ENCODE results near the gene PHKA1. TPM values are rescaled to one million over a fixed set of nuclear protein-coding genes. Genes with fewer than 3 reads are reported as not detected.
A peak's percentile ranks its signal among the peaks of the same experiment; 100 is the strongest.

Gene PHKA1
- total RNA-seq, 1 experiment from 2014 or later = 10.5 TPM

DNA sequence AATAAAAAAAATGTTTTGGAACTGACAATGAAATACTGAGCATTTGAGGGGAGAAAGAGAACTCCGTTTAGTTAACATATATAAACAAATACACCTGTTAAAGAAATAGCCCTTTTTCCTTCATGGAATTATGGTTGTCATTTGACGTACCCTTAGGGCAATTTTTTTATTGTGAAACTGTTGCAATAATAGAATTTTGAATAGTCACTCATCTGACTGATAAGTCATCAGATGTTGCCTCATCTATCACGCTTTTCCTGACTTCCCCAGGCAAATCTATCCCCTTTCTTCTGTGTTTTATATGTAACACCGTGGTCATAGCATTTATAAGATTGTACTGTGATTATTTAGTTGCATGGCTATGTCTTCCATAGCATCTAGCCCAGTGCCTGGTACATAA, 72.5 kb downstream of the PHKA1 start:
- CTCF ChIA-PET = no interaction called here
- no peak for DNase-seq (ENCODE audit: low spot score)
- H3K4me3 ChIP-seq (ENCODE audit: low read depth, low read length, poor library complexity, severe bottlenecking) = no peak overlapping the region
- no TSS peak for BruUV-seq (replicated peaks)
- TF ChIP-seq EZH2 (IDR thresholded peaks at IDR 0.05; ENCODE audit: borderline replicate concordance, low read depth, low read length, poor library complexity, severe bottlenecking) = no peak
- TF ChIP-seq, protein P1, sequence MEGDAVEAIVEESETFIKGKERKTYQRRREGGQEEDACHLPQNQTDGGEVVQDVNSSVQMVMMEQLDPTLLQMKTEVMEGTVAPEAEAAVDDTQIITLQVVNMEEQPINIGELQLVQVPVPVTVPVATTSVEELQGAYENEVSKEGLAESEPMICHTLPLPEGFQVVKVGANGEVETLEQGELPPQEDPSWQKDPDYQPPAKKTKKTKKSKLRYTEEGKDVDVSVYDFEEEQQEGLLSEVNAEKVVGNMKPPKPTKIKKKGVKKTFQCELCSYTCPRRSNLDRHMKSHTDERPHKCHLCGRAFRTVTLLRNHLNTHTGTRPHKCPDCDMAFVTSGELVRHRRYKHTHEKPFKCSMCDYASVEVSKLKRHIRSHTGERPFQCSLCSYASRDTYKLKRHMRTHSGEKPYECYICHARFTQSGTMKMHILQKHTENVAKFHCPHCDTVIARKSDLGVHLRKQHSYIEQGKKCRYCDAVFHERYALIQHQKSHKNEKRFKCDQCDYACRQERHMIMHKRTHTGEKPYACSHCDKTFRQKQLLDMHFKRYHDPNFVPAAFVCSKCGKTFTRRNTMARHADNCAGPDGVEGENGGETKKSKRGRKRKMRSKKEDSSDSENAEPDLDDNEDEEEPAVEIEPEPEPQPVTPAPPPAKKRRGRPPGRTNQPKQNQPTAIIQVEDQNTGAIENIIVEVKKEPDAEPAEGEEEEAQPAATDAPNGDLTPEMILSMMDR (conservative IDR thresholded peaks at IDR 0.05; ENCODE audit: low read depth, low read length) = no peak
- no peaks in the 10 kb centered on the region for H3K27me3 ChIP-seq (replicated peaks; ENCODE audit: insufficient read depth, low read depth, low read length, poor library complexity)
- H3K4me1 ChIP-seq (ENCODE audit: insufficient read depth, low read length, poor library complexity, severe bottlenecking) = no peaks in the 10 kb centered on the region
- no peaks in the 10 kb centered on the region for H3K36me3 ChIP-seq (ENCODE audit: insufficient read depth, low read length, poor library complexity, severe bottlenecking)
- POLR2A ChIA-PET (ENCODE audit: low non-redundant PET) = no interaction called here
- intact Hi-C loops (cut with micrococcal nuclease; ENCODE audit: unreplicated experiment) = no loop called here
- no peaks in the 10 kb centered on the region for H3K9me3 ChIP-seq (ENCODE audit: low read depth, low read length, poor library complexity, severe bottlenecking)
- H3K27ac ChIP-seq (ENCODE audit: low read depth, low read length, poor library complexity, severe bottlenecking) = no peak overlapping the region

DNA sequence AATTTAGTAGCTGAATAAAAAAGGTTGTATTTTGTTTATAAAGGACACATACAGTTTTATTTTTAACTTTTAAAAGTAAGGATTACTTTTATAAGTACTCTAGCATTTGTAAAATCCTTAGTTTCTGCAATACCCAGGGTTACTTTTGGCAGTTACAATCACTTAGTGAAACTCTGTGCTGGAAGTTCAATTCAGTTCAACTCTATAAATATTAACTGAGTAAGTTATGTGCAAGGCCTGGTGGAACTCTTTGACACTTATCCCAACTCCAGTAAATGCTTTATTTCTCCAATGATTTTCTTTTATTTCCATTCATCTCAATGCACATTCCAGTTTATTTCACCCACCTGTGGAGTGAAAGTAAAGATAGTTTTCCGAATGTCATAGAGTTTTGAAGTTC, 78.2 kb downstream of the PHKA1 start:
- TF ChIP-seq, protein P1 (conservative IDR thresholded peaks at IDR 0.05; ENCODE audit: low read depth, low read length) = no peak
- no peak for TF ChIP-seq EZH2 (IDR thresholded peaks at IDR 0.05; ENCODE audit: borderline replicate concordance, low read depth, low read length, poor library complexity, severe bottlenecking)
- H3K9me3 ChIP-seq (ENCODE audit: low read depth, low read length, poor library complexity, severe bottlenecking) = no peaks in the 10 kb centered on the region
- ChIA-PET POLR2A (ENCODE audit: low non-redundant PET) (no interaction called here), CTCF (interaction anchor here (0.6 kb wide), 1 partner anchor 44 kb away, joined by 3 read pairs; no protein-coding TSS in a partner anchor)
- intact Hi-C loops (cut with micrococcal nuclease; ENCODE audit: unreplicated experiment) = no loop called here
- no peaks in the 10 kb centered on the region for H3K27me3 ChIP-seq (replicated peaks; ENCODE audit: insufficient read depth, low read depth, low read length, poor library complexity)
- no peak overlapping the region for H3K27ac ChIP-seq (ENCODE audit: low read depth, low read length, poor library complexity, severe bottlenecking)
- DNase-seq (ENCODE audit: low spot score) = no peak
- H3K4me3 ChIP-seq (ENCODE audit: low read depth, low read length, poor library complexity, severe bottlenecking) = no peak overlapping the region
- no peaks in the 10 kb centered on the region for H3K4me1 ChIP-seq (ENCODE audit: insufficient read depth, low read length, poor library complexity, severe bottlenecking)
- no TSS peak for BruUV-seq (replicated peaks)
- H3K36me3 ChIP-seq (ENCODE audit: insufficient read depth, low read length, poor library complexity, severe bottlenecking) = no peaks in the 10 kb centered on the region

- H3K27ac ChIP-seq (ENCODE audit: low read depth, low read length, poor library complexity, severe bottlenecking) = peak overlapping the region; percentile 17
- TF ChIP-seq EZH2 (IDR thresholded peaks at IDR 0.05; ENCODE audit: borderline replicate concordance, low read depth, low read length, poor library complexity, severe bottlenecking) = no peak
- TF ChIP-seq, protein P1 (conservative IDR thresholded peaks at IDR 0.05; ENCODE audit: low read depth, low read length) = no peak
- DNase-seq (ENCODE audit: low spot score) = peak; percentile 47
- no peaks in the 10 kb centered on the region for H3K27me3 ChIP-seq (replicated peaks; ENCODE audit: insufficient read depth, low read depth, low read length, poor library complexity)
- CTCF ChIA-PET = no interaction called here
- H3K4me3 ChIP-seq (ENCODE audit: low read depth, low read length, poor library complexity, severe bottlenecking) = no peak overlapping the region
- no TSS peak for BruUV-seq (replicated peaks)
- no peaks in the 10 kb centered on the region for H3K9me3 ChIP-seq (ENCODE audit: low read depth, low read length, poor library complexity, severe bottlenecking)
- intact Hi-C loops (cut with micrococcal nuclease; ENCODE audit: unreplicated experiment) = no loop called here
- H3K4me1 ChIP-seq (ENCODE audit: insufficient read depth, low read length, poor library complexity, severe bottlenecking) = no peaks in the 10 kb centered on the region
- POLR2A ChIA-PET (ENCODE audit: low non-redundant PET) = no interaction called here
- H3K36me3 ChIP-seq (ENCODE audit: insufficient read depth, low read length, poor library complexity, severe bottlenecking) = no peaks in the 10 kb centered on the region
Measured at GRCh38 chrX:72634331-72634730, 79.8 kb downstream of the PHKA1 start.

Data from A673 (cell line).